Brain pericyte (primary cell): ENCODE measurements around the gene PABPN1L.
A peak's percentile ranks its signal among the peaks of the same experiment; 100 is the strongest.

Experiments used
- DNase-seq: peaks from one replicate; pipeline ENCODE4 v3.0.0-alpha.2; 2012; ENCODE audit warnings: low read depth, low spot score

PABPN1L gene

DNA sequence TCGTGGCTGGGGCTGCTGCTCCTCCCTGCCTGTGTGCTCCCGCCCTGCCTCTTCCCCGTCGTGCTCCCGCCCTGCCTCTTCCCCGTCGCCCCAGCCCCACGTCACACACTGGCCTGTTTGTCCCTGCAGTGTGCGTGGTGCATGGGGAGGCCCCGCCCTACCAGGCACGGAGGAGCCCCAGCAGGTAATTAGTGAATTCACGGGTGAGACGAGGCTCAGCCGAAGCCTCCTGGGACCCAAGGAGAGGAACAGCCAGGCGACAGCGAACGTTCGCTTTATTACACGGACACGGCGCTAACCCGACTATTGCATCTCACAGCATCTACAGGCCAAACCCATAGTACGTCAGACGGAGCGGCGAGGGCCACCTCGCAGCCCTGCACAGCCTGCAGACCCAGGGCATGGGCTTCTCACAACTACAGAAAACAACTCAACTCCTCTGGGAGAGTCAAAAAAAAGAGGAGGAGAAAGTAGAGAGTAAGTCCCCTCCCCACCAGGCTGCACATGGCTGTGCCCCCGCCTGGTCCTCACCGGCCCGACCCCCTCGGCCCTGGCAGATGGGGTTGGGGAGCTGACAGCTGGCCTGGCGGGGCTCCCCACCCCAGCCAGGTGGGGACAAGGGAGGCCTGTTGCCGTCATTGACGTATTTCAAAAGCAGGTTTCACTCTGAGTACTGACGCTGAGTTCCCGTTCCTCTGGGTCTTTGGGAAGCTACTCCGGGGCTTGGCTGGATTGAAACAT lies 4.3 kb upstream of the PABPN1L start:
- no peak for DNase-seq

DNA sequence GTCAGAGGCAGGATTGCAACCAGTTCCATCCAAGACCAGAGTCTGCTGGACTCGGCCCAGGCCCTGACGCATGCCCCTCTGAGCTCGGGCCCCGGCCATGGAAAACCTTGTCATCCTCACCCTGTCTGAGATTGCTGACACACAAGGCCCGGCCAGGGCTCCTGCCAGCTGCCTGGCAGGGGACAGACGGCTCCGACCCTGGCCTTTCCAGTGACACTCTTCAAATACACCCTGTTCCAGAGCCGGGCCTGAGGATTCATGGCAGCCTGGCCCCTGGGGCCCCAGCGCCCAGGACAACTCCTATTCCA lies 3.2 kb upstream of the PABPN1L start:
- no peak for DNase-seq

DNA sequence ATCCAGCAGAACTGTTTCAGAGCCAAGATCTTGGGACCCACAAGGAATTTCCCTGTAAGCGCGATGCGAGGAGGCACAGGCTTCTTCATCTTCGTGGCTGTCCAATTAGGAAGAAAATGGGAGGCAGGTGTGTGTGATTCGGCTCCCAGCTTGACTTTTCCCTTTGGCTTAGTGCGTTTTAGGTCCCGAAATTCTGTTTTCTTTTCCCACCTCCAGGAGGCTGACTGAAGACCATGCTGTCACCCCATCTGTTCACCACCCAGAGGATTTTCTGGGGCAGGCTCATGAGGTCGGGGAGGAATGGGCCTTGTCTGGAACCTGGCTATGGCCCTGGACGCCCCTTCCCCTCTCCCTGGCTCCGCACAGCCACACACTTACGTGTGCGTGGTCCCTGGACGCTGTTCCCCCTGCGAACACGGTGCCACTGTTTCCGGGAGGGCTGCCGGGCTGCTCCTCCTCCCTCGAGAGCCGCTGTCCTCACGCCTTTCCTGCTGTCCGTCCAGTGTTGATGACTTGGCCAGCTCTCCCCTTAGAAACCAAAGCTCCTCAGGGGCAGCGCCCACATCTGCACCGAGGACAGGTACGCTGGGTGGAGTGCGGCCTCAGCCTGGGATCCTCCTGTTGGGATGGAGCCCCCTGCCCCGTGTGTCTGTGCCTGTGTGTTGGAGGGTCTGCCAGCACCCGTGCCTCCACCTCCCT lies 2.7 kb upstream of the PABPN1L start:
- no peak for DNase-seq

DNA sequence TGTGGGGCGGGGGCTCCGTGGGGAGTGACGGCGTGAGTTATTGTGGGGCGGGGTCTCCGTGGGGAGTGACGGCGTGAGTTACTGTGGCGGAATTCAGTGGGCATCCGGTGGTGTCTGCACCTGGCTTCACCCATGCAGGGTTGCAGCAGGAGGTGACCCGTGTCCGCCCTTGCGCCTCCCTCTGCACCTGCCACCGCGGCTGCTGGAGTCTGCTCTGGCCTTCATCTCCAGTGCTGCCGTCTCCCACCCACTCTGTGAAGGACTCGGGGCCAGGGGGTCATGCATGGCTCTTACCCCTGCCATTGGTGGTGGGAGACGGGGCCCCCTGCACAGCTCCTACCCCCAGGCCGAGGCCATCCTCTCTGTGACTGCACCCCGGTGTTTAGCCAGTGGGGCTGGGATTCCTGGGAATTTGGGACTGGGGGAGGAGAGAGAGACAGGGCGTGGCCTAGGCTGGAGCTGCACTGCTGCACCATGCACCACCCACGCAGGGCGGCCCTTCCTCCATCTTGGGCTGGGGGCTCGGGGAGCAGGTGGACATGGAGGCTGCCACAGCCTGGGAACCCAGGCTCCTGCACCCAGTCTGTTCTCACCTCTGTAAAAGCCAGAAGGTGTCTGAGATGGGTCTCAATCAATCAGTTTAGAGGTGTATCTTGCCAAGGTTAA lies 1.3 kb upstream of the PABPN1L start:
- no peak for DNase-seq

DNA sequence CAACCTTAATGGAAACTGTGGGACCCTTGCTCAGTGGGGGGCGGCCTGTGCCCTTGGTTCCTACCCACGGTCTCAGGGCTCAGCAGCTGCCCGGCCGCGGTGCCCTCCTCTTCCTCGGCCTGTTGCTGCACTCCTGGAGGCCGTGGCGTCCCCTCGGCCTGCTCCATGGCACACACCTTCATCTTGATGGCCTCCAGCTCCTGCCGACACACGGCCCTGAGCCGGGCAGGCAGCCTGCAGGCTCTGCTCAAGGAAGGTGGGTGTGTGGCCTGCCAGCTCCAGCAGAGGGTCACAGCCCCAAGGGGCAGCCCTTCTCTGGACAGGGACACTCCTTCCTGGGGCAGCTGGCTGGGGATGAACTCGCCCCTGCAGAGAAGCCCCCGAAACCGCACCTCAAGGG lies 718 bp downstream of the PABPN1L start:
- no peak for DNase-seq

DNA sequence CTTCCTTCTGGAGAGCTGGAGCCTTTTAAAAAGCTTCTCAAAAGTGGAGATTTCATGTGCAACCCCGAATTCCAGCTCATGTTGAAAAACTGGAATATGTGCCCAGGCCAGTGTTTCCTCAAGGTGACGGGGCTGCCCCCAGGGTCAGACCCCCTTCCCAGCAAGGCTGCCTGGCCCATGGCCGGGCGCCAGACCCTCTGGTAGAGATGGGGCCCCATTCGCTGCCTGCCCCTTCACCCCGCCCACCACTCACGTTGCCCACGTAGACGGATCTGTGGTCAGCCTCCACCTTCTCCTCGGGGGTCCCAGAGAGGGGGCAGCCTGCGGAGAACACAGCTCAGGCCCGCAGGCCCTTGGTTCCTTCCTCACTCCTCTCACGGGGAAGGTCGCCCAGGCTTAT lies 1.1 kb downstream of the PABPN1L start:
- no peak for DNase-seq

DNA sequence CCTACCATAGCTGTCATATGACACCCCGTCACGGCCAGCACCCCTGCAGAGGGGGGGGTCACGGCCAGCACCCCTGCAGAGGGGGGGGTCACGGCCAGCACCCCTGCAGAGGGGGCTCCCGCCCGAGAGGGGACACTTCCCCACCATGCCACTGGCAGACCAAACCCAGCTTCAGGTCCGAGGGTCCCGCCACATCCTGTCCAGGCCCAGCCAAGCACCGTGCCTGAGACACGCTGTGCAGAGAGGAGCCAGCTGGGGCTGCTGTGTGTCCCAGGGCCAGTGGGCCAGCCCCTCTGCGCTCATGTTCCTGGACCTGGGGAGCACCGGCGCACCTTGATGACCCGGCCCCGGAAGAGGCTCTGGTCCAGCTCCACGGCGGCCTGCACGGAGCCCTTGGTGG lies 1.9 kb downstream of the PABPN1L start:
- DNase-seq = no peak

DNA sequence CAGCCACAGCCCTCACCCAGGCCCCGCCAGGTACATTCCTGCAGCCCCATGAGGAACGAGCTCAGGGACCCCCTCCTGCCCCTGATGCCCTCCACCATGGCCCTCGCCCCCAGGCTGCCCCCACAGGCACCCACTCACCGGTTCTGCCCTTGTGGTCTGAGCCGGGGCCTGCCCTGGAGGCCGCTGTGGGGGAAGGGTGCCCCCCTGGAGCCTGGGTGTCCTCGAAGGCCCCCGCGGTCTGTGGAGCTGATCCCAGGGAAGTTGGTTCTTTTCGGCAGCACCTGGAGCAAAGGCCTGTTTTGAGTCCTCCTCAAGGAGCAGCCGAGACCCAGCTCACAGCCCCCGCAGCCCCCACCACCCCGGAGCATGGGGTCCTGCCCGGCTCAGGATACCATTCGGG lies 2.4 kb downstream of the PABPN1L start:
- DNase-seq = no peak

DNA sequence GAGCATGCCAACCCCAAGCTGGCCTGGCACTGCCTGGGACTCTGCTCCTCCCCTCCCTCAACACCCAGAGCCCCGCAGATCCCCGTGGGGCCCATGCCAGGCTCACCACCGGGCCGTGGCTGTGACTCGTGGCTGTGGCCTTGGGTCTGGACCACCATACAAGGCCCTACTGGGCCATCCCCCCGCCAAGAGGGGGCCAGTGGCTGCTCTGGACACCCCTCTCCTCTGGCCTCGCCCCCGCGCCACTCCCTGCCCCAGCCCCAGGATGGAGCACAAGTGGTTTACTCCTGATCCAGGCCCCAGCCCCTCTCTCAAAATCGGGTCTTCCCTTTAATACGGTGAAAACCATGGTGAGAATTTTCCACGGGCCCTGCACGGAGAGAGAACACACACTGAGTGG lies 3.0 kb downstream of the PABPN1L start:
- DNase-seq = no peak

DNA sequence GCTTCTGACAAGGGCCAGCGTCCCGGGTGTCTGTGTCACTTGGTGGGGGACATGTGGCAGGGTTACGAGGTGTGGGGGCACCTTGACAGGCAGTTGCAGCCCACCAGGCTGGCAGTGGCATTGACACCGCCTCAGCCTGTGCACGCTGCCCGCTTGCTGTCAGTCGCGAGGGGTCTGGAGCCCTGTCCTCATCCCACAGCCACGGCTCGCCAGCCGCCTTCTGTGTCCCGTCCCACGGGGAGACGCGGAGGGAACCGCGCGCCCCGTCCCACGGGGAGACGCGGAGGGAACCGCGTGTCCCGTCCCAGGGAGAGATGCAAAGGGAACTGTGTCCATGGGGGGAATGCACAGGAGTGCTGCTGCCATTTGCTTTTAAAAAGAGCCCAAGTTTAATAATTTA lies 3.5 kb downstream of the PABPN1L start:
- DNase-seq = no peak

DNA sequence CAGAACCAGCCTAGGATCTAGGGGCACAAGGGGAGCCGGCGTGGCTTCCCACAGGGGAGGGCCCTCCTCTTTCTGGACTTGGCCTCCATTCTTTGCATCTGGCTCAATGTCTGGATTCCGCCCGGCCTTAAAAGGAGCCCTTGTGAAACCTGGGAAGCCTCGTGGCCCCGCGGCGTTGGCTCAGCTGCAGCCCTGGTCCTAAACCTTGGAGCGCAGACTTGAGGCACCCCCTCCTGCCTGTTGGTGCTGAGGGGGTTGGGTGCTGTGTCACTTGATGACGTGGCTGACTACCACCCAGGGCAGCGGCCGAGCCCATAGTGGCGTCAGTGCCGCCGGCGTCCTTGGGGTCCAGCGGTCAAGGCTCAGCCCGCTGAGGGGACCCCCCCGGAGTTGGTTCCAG lies 5.1 kb downstream of the PABPN1L start:
- DNase-seq = no peak

DNA sequence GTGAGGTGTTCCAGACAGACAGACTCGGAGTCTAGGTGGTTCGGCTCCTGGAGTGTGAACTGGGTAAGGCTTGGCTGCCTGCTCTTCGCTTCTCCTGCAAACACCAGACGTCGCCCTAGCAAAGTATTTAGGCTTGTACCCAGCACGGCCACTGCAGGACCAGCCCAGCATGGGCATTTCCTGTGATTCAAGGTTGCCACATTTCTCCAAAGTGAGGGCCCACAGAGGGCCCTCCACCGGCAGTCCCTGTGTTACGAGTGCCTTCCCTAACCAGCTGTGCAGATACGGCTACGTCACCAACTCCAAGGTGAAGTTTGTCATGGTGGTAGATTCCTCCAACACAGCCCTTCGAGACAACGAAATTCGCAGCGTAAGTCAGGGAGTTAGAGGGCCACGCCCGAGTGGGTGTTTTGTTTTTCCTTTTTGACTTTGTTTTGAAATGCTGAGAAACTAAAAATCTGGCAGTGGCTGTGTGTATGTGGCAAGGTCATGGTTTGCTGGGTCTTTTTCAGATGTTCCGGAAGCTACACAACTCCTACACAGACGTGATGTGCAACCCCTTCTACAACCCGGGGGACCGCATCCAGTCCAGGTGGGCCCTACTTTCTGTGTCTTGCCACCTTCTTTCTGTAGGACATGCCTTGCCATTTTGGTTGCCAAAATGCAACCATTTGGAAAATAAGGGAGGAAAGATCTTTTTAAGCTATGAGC lies 6.9 kb downstream of the PABPN1L start:
- no peak for DNase-seq

DNA sequence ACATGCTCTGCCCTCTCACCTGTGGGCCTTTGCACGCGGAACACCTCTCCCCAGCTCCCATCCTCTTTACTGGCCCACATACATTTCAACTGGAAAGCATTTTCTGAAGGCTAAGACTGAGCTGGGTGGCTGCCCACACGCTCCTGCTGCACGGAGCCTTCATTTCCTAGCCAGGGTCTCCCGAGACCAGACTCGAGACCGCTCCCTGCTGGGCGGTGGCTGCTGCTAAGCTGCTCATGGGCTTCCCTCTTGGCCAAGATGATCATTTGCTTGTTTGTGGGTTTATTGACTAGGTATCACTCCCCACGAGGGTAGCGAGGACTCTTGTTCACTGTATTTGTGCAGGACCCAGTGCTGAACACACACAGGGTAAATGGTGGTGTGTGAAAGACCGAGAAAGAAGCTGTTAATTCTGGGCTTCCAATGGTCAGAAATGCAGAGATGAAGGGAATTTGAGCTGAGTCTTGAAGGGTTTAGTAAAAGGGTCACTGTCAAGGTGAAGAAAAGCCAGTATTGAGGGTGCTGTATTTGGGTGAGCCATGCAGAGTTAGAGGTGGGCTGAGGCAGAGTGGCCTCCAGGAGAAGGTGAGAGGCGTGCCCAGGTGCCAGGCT lies 8.6 kb downstream of the PABPN1L start:
- DNase-seq = no peak

DNA sequence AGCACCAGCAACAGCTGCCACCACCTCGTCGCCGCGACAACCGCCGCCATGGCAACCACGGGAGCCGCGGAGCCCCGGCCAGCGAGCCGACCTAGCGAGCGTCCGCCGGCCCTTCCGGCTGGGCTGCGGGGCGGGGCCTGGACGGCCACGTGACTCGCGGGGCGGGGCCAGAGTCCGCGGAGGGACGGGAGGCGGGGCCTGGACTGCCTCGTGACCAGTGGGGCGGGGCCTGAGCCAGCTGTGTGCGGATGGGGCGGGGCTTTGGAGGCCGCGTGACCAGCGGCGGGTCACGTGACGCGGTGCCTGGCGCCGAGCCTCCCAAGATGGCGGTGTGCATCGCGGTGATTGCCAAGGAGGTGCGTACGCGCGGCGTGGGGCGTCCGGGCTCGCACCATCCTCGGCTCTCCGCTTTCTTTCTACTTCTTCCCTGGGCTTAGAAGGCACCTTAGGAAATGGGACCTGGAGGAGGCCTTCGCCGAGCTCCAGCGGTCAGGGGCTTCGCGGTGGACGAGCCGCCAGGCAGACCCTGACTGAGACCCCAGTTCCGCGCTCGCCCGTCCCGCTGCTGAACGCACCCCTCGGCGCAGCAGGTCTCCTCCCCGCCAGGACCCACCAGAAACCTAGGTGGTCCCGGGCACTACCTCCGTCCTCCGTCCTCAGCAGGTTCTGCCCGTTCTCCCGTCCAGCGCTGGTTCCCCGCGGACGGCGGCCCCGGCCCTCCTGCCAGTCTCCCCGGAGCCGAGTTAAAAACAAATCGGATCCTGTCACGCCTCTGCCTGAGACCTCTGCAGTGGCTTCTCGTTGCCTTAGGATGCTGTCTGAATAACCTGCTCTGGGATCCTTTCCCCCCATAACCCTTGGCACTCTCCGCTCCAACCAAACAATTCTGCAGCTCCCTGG lies 9.4 kb downstream of the PABPN1L start, which contains the start of the genes GALNS and TRAPPC2L:
Gene GALNS (minus strand): TSS at position 120 of the 900 bp plus-strand sequence. CDS start 70 bp downstream, at position 50.
Gene TRAPPC2L (plus strand): TSS at position 300 of the 900 bp plus-strand sequence. CDS start 24 bp downstream, at position 324.
- peak; percentile 86 for DNase-seq

DNA sequence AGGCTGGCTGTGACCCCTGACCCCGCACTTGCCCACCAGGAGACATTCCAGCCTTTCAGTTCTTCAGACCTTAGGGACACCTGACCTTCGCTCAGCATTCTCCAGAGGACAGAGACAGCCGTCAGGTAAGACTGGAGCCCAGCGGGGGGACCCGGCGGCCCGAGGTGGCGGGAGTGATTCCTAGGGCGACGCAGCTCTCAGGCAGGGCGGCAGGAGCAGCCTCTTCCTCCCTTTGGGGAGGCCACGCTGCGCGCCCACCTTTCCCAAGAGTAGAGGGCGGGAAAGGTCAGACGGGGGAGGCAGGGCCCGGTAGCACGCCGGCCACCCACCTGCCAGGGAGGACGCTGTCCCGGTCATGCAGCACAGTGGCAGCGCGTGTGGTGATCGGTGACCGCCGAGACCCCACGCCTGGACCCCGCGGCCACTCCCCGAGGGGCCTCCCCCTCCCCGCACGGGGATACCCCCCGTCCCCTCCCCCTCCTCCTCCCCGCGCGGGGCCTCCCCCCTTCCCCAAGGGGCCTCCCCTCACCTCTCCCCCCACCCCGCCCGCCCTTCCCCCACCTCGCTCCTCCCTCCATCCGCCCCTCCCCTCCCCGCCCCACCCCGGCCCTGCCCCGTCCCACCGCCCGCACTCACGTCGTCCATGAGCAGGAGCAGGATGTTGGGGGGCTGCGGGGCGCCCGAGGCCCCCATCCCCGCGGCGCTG lies 10.2 kb downstream of the PABPN1L start:
- no peak for DNase-seq

DNA sequence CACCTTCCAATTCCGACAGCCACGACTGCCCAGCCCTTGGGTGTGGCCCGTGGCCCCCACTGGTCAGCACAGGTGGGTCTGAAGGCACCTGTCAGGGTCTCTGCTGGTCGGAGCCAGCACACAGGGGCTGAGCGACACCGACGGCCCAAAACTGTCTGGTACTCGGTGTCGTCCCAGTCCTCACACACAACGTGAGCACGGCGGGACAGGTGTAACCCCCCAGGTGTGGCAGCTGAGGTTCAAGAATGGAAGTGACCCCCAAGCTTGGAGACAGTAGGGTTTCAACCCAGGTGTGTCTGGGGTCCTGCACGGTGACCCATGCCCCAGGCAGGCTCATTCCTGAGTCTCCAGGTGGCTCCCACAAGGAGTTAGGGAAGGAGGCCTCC lies 10.7 kb downstream of the PABPN1L start:
- no peak for DNase-seq

DNA sequence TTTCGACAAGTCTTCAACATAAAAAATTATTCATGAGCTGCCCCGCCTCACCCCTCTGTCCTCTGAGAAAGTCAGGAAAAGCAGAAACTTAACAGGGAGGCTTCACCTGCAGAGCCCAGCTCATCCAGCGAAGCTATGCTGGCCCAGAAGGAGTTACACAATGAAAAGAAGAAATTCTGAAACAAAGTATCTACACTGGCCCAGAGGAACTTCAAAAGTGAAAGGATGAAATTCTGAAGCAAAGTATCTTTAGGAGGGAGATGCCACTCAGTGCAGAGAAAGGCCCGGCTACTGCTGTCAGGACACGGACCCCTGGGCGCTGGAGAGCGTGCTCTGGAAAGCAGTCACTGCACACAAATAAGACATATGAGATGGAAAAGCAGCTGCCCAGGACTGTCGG lies 11.3 kb downstream of the PABPN1L start:
- no peak for DNase-seq

DNA sequence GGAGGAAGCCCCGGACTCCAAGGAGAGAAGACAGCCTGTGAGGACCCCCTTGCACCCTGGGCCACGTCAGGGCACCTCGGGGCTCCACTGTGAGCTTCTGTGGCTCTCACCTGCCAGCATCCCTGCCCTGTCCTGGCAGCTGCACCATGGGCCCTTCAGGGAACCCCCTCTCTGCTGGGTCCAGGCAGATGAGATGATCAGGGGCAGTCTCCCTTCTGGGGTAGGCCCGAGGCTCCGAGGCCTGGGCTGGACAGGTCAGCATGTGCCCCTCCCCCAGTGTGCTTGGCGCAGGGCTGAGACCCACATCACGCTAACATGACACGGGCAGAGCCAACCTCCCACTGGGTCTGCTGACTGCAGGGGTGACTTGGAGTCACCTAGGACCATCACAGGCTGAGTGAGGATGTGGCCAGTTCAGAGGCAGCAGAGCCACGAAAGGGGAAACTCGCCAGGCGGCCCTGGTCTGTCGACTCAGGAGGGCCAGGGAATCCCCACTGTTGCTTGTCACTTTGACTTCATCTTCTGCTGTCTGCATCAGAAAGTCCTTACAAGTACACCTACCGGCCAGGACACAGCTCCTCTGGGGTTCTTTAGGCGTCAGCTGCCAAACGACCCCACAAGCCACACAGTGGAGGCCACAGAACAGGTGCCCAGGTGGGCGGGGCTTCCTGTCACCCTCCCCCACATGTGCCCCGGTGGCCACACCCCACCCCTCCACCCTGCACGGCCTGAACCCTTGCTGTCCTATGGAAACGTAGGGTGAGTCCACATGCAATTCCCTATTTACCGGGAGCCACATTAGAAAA lies 12.0 kb downstream of the PABPN1L start:
- no peak for DNase-seq

DNA sequence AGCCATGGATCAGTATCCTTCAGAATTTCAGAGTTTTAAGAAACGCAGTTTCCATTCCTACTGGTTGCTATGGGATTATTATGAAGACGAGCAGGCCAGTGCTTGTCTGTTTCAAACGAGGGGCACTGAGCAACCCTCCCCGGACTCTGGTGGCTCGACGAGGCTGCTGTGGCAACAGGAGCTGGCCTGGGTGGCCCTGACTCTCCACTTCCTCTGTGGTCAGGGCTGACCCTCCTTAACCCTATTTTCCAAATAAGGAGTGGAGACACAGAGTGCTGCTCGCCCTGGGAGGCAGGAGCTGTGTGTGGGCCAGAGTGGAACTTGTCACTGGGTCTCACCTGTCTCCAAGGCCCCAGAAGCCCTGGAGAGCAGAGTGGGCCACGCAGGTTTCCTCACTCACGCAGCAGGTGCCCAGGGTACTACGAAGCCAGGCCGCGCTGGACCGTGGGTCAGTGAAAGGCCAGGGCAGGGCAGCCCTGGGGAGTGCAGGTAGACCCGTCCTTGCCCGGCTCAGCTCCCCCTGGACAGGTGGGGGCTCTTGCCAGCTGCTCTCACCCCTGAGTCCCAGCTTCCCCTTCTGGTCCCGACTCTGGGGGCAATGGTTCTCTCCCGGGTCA lies 13.0 kb downstream of the PABPN1L start:
- DNase-seq = no peak
